ENCODE results near the gene MEPCE.

The MEPCE gene

GRCh38 chr7:100464210-100464660 lies 34.6 kb downstream of the MEPCE start, which contains the start of gene SPACDR:
Gene SPACDR, minus strand, starts transcription at chr7:100464260. Its CDS starts 235 bp downstream, at chr7:100464025.
- no peak for DNase-seq (ENCODE audit: low read depth in 2 of 2)

DNA sequence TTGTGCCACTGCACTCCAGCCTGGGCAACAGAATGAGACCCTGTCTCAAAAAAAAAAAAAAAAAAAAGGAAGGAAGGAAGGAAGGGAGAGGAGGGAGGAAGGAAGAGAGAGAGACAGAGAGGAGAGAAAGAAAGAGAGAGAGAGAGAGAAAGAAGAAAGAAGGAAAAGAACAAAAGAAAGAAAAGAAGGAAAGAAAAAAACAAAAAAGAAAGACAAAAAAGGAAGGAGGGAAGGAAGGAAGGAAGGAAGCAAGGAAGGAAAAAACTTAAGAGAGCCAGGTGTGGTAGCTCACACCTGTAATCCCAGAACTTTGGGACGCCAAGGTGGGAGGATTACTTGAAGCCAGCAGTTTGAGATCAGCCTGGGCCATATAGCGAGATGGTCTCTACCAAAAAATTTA lies 35.2 kb downstream of the MEPCE start:
- no peak for DNase-seq (ENCODE audit: low read depth in 2 of 2)

GRCh38 chr7:100465299-100465698 lies 35.7 kb downstream of the MEPCE start:
- DNase-seq (ENCODE audit: low read depth in 2 of 2): no peak

- DNase-seq (ENCODE audit: low read depth in 2 of 2): no peak
Observed at GRCh38 chr7:100465702-100466311, 36.2 kb downstream of the MEPCE start.

DNA sequence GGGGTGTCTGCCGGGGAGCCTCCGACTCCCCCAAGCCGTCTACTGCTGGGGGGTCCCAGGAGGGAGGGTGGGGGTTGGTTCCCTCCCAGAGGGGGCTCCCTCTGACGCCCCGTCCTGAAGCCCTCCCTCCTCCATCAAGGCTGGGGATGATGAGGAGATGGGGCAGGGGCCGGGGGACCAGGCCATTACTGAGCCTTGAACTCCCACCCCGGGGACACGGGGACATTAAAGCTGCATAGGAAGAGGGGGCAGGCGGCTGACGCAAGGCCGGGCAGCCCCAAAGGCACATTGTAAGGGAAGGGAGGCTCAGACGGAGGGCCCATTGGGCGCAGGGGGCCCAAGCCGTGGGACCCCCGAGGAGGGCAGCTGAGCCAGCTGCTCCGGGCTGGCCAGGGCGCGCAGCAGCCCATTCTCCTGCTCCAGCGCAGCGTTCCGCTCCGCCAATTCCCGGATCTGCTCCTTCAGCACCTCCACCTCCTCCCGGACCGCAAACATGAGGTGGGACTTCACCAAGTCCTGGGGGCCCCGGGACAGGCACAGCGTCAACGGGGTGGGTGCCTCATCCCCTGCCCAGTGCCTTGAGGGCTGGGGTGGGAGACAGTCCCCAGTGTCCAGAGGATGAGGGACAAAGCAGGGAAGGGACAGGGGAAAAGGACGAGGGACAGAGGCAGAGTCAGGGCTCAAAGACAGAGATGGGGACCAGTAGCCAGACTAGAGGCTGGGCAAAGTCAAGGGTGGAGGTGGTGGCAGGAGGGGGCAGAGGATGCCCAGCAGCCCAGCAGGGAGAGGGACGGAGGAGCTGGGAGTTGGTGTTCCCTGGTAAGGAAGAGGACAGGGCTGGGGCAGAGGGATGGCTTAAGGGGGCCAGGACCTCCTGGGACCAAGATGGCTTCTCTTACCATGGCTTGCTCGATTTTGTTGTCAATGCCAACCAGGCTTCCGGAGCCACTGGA lies 37.3 kb downstream of the MEPCE start:
- DNase-seq (ENCODE audit: low read depth in 2 of 2): no peak

- DNase-seq (ENCODE audit: low read depth in 2 of 2): no peak
Observed at GRCh38 chr7:100467638-100468373, 38.2 kb downstream of the MEPCE start.

DNA sequence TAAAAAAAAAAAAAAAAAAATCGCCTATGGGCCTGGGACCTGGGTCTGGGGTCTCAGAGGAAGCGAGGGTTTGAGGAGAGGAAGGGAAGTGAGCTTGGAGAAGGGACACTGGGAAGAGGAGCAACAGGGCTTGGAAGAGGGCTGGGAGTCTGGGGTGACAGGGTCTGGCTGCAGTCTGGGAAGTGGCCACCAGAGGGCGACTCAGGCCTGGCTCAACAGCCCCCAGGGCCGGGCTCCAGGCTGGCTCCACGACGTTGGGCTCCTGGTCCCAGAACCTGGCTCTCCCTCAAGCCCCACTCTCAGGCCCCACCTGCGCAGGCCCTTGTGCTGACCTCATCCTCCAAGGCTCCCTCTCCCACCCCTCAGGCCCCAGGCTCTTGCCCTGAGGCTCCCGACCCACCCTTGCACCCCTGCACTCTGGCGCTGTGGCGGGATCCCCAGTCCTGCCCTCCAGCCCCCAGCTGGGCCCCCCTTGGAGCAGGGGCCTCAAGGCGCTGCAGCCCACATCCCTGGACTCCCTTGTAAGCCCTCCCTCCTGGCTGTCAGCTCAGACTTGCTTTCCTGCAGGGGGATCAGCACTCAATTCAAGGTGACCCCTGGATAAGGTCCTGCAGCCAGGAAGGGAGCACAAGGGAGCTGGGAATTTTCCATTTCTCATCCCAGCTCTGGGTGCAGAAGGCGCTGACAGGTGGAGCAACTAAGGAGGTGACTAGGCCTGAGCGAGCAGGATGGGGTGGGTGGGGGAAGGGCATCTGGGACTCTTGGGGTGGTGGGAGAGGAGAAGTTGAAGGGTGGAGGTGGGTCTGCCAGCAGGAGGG lies 39.8 kb downstream of the MEPCE start:
- DNase-seq (ENCODE audit: low read depth in 2 of 2): peak; percentile 79 to 86

DNA sequence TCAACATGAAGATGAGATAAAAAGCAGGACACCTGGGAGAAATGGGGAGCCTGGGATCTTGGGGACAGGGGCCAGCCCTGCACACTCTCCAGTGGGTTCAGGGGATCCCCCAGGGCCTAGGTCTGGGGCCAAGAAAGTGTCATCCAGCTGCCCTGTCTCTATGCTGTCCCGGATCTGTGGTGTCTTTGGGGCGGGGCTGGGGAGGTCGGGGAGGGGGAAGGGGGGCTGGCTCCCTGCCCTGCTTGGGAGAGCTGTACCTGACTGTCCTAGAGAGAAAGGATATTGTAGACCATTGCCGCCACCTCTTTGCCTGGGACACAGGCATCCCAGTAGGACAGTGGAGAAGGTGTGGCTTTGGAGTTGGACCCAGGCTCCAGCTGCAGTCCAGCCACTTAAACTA lies 41.4 kb downstream of the MEPCE start:
- DNase-seq (ENCODE audit: low read depth in 2 of 2): no peak

GRCh38 chr7:100472121-100472851 lies 42.7 kb downstream of the MEPCE start:
- no peak for DNase-seq (ENCODE audit: low read depth in 2 of 2)

DNA sequence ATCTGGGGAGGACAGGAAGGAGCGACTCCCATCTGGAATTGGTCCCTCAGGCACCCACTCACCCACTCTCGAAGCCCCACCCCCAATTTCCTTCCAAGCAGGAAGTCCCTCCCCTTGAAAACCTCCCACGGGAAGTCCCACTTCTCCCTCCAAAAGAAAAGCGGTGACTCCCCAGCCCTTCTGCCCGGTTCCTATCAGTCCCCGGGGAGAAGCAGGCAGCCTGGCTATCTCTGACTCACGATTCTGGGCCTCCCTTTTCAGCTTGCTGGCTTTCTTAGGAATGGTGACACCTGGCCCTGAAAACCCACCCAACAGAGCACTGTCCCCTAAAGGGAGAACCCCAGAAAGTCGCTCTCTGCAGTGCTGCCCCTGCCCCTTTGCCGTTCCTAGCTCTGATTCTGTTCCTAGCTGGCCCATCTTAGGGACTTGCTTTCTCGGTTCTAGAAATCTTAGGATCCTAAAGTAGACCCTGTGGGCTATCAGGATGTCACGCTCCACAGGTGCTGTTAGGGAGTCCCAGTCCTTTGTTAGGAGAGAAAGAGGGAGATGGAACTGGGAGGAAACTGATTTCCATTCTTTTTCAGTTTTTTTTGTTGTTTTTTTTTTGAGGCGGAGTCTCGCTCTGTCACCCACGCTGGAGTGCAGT lies 43.3 kb downstream of the MEPCE start:
- DNase-seq (ENCODE audit: low read depth in 2 of 2): no peak

GRCh38 chr7:100475549-100475948 lies 45.9 kb downstream of the MEPCE start:
- no peak for DNase-seq (ENCODE audit: low read depth in 2 of 2)

GRCh38 chr7:100476101-100476780 lies 46.6 kb downstream of the MEPCE start:
- no peak for DNase-seq (ENCODE audit: low read depth in 2 of 2)

GRCh38 chr7:100476903-100477870 lies 47.6 kb downstream of the MEPCE start:
- peak in 1 of 2 donors; percentile 25 for DNase-seq (ENCODE audit: low read depth in 2 of 2)

DNA sequence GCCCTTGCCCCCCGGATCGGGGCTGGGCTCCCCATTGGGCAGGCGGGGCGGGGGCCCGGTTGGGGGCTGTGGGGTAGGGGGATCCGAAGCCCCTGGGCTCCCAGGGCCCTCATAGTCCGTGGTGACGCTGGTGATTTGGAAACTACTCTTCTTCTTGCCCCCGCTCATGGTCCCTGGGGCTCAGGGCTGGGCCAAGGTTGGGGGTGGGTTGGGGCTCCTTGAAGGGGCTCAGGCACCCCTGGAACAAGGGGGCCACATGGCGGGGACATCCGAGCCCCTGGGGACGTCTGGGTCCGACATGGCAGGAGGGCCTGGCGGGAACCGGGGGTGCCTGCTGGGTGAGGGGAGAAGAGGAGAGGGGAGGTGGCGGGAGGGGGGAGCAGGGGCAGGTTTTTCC lies 48.2 kb downstream of the MEPCE start:
- no peak for DNase-seq (ENCODE audit: low read depth in 2 of 2)

GRCh38 chr7:100478958-100479660 lies 49.5 kb downstream of the MEPCE start, which contains the start of gene TSC22D4:
Gene TSC22D4, minus strand, starts transcription at chr7:100479214. Its CDS starts 1,176 bp downstream, at chr7:100478038.
- peak; percentile 78 to 88 for DNase-seq (ENCODE audit: low read depth in 2 of 2)

GRCh38 chr7:100481466-100481865 lies 51.8 kb downstream of the MEPCE start:
- no peak for DNase-seq (ENCODE audit: low read depth in 2 of 2)

GRCh38 chr7:100482728-100483089 lies 53.1 kb downstream of the MEPCE start:
- DNase-seq (ENCODE audit: low read depth in 2 of 2): no peak

Measured in activated CD4-positive, alpha-beta T cell treated with anti-CD3 and anti-CD28 coated beads for 24 hours (primary cell).